ENCODE measurements around the gene MCCC2.
A peak's percentile ranks its signal among the peaks of the same experiment; 100 is the strongest.
"Not testable (repeated sequence)": the region's sequence is repeated elsewhere in the genome, so short reads cannot be mapped to it uniquely, and the experiment has no call there.

The MCCC2 gene

DNA sequence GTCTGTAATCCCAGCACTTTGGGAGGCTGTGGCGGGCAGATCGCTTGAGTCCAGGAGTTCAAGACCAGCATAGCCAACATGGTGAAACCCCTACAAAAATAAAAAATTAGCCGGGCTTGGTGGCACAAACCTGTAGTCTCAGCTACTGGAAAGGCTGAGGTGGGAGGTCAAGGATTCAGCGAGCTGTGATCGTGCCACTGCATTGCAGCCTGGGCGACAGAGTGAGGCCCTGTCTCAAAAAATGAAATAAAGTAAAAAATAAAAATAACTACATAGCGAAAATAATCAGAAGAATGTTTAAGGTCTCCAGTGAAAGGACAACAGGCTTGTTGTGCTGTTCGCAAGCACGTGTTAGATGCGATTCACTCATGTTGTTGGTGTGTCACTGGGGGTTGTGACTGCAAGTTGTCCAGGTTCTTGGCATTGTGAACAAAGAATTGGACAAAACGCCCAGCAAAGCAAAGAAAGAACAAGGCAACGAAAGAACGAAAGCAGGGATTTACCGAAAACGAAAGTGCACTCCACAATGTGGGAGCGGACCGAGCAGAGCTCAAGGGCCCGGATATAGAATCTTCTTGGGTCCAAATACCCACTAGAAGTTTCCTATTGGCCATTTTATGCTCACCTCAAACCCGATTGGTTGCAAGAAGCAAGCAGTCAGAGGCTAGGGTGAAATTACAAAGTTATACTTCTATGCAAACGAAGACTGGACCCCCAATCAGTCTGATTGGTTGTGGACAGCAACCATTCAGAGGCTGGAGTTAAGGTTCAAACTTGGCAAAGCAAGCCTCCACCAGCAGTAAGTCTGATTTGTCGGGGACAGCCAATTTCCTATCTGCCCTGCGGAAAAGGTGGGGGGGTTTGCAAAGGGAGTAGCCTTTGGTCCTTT is 844 bp upstream of the MCCC2 start:
- Mint-ChIP-seq H3K36me3 (peaks cover 8% of the 10 kb centered on the region), H3K9me3 (ENCODE audit: low read depth) (no peaks in the 10 kb centered on the region), H3K27ac (peak overlapping the region; percentile 97), H3K27me3 (no peaks in the 10 kb centered on the region), H3K4me3 (peak overlapping the region; percentile 86), H3K4me1 (ENCODE audit: low read depth) (peaks cover 37% of the 10 kb centered on the region)

DNA sequence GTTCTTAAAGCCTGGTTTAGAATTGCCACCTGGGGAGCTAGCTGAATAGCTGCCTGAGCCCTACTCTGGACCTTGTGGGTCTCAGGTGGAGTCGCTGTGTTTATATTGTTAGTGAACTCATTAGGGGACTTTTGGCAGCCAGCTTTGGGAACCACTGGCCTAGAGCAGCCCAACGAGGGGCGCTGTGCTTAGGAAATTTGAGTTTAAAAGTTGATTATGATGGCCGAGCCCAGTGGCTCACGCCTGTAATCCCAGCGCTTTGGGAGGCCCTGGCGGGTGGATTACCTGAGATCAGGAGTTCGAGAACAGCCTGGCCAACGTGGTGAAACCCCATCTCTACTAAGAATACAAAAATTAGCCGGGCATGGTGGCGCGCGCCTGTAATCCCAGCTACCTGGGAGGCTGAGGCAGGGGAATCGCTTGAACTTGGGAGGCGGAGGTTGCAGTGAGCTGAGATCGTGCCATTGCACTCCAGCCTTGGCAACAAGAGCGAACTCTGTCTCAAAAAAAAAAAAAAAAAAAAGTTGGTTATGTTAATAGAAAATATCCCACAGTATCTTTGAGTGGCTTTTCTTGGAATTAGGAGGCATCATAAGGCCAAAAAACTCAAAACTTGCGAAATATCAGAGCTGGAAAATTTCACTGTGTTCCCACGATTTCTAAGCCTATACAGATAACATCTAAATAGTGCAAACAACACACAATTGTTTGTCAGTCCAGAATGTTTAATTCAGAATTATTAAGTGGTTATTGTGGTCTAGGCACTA is 809 bp downstream of the MCCC2 start:
- H3K27me3 Mint-ChIP-seq = no peaks in the 10 kb centered on the region
- peaks cover 10% of the 10 kb centered on the region for H3K36me3 Mint-ChIP-seq
- H3K4me1 Mint-ChIP-seq (ENCODE audit: low read depth) = peaks cover 40% of the 10 kb centered on the region
- peak overlapping the region; percentile 86 for H3K4me3 Mint-ChIP-seq
- H3K9me3 Mint-ChIP-seq (ENCODE audit: low read depth) = no peaks in the 10 kb centered on the region
- H3K27ac Mint-ChIP-seq = peak overlapping the region; percentile 97

DNA sequence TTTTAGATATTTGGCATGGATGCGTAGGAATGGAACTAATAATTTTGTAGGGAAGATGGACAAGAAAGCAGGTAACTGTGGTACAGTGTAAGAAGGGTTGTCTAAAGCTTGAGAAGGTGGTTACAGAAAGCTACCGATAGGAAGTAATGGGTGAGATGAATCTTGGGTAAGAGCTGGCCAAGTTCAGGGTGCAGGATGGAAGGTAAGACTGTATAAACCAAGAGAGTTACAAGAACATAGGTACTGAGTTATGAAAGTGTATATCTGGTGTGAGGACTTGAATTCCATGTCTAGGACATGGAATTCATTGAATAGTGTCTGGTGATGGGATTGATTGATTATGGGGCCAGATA is 1.4 kb downstream of the MCCC2 start:
- Mint-ChIP-seq H3K27ac (peak overlapping the region; percentile 97), H3K36me3 (peaks cover 10% of the 10 kb centered on the region), H3K27me3 (no peaks in the 10 kb centered on the region), H3K4me3 (peak overlapping the region; percentile 86), H3K4me1 (ENCODE audit: low read depth) (peaks cover 40% of the 10 kb centered on the region), H3K9me3 (ENCODE audit: low read depth) (no peaks in the 10 kb centered on the region)

DNA sequence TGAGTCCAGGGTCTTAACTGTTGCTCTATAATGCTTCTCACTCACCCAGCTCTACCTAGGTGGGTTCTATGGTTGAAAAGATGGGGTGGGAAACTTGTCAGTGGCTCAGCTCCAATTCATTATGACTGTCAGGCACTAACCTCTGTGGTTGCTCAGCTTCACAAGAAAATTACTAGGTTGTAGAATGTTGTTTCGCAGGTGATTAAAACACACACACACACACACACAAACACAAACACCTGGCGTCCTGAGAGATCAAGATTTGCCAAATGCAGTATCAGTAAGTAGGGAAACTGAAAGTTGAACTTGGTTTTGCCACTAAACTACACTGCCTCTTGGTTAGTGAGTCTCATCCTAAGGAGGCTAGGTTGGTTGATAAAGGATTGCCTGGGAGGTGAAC is 2.8 kb downstream of the MCCC2 start:
- Mint-ChIP-seq H3K27me3 (no peaks in the 10 kb centered on the region), H3K36me3 (peaks cover 10% of the 10 kb centered on the region), H3K27ac (peak overlapping the region; percentile 61), H3K9me3 (ENCODE audit: low read depth) (no peaks in the 10 kb centered on the region), H3K4me3 (peak overlapping the region; percentile 86), H3K4me1 (ENCODE audit: low read depth) (peaks cover 40% of the 10 kb centered on the region)

DNA sequence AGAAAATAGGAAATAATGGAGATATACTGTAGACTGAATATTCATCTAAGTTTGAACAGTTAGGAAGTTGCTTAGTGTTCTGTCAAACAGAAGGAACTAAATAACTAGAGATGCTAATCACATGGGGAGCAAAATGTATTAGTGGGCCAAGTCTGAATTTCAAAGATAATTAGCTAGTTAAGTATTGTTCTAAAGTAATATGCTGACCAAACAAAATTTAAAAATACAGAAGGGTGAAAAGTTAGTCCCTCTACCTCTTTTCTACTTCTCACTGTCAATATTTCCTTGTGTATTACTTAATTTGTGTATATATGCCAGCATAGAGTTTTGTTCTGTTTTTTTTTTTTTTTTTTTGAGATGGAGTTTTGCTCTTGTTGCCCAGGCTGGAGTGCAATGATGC is 4.0 kb downstream of the MCCC2 start:
- H3K27me3 Mint-ChIP-seq = no peaks in the 10 kb centered on the region
- H3K4me3 Mint-ChIP-seq = peak overlapping the region; percentile 23
- peak overlapping the region; percentile 22 for H3K27ac Mint-ChIP-seq
- H3K36me3 Mint-ChIP-seq = peaks cover 12% of the 10 kb centered on the region
- H3K4me1 Mint-ChIP-seq (ENCODE audit: low read depth) = peaks cover 40% of the 10 kb centered on the region
- H3K9me3 Mint-ChIP-seq (ENCODE audit: low read depth) = no peaks in the 10 kb centered on the region

DNA sequence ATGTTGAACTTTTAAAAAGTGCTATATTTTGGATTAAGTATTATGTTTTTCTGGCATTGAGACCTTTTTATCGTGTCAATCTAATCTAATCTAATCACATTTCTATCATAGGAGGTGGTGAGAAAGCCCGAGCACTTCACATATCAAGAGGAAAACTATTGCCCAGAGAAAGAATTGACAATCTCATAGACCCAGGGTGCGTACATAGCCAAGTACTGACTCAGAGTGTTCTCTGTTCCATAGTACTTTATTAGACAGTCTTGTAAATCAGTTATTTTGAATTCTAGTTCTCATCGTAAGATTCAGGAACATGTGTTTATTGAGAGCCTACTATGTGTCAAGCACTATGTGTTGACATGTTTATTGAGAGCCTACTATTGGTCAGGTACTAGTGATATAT is 9.0 kb downstream of the MCCC2 start:
- Mint-ChIP-seq H3K27ac (peak overlapping the region; percentile 4), H3K4me3 (no peak overlapping the region)

DNA sequence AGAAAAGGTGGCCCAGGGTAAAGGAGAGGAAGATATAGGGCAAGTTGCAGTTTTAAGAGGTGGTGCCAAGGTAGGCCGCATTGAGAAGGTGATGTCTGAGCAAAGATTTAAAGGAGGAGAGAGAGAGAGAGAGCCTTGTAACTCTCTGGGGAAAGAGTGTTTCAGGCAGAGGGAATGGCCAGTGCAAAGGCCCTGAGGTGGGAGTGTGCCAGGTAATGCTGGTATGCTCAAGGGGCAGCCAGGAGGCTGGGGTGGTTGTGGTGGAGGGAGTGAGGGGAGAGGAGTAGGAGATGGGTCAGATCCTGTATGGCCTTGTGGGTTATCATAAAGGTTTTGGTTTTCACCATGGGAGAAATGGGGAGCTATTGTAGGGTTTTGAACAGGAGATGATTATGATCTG is 9.9 kb downstream of the MCCC2 start:
- peaks cover 20% of the 10 kb centered on the region for H3K36me3 Mint-ChIP-seq

More for the DNA sequence above, 9.0 kb downstream of the MCCC2 start:
- no peaks in the 10 kb centered on the region for H3K9me3 Mint-ChIP-seq (ENCODE audit: low read depth)
- H3K36me3 Mint-ChIP-seq = peaks cover 20% of the 10 kb centered on the region
- peaks cover 18% of the 10 kb centered on the region for H3K4me1 Mint-ChIP-seq (ENCODE audit: low read depth)
- H3K27me3 Mint-ChIP-seq = no peaks in the 10 kb centered on the region

DNA sequence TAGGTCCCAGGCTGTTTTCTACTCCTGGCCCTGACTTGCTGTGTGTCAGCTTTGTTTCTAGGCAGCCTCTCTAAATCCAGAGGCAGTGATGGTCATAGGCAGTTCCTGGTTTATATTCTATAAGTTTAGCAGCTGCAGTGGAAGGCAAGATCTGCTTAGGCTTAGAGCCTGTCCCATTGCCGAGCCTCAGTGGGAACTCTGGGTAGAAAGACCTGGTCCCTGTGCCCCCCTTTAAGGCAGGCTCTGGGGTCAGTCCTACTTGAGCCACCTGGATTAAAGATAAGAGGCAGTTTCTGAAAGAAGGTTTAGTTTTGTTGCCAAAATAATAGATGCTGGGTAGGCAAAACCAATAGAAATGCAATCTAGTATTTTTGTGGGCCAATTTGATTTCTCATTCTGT is 13.6 kb downstream of the MCCC2 start:
- Mint-ChIP-seq H3K4me3 (peak overlapping the region; percentile 57), H3K27ac (peak overlapping the region; percentile 93)

More for the DNA sequence above, 9.9 kb downstream of the MCCC2 start:
- H3K27me3 Mint-ChIP-seq = no peaks in the 10 kb centered on the region
- H3K4me1 Mint-ChIP-seq (ENCODE audit: low read depth) = peaks cover 26% of the 10 kb centered on the region
- H3K9me3 Mint-ChIP-seq (ENCODE audit: low read depth) = no peaks in the 10 kb centered on the region
- no peak overlapping the region for H3K4me3 Mint-ChIP-seq
- H3K27ac Mint-ChIP-seq = peak overlapping the region; percentile 46

DNA sequence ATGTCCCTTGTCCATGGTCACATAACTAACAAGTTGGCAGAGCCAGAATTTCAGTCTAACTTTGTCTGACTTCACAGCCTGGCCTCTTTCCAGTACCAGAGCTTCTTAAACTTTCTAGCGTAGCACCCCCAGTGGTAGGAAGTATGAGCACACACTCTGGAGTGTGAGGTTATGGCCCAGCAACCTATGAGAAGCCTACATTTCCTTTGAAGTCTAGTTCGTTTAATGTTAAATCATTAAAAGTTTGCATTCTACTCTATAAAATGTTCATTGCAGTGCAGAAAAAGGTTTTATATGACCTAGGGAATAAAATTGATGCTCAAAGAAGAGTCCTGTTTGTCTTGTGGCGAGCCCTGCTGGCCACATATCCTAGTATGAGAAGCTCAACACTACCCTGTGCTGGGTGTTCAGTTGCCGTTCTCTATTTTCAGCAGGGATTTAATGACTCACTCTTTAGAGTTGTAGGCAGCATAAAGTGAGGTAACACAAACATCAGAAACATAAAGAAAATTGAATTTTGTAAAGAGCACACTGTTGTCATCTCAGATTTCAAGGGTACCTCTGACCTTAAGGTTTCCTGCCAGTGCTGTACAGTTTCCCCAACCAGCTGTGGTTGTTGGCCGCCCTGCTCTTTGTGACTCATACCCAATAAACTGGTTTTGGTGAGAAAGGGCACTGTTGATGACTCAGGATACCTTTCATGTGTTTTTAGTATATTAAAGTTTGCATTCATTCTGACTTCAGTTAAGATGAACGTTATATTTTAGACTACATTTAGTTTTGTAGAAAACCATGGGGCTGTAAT is 14.3 kb downstream of the MCCC2 start:
- H3K27me3 Mint-ChIP-seq = no peaks in the 10 kb centered on the region
- H3K4me3 Mint-ChIP-seq = peak overlapping the region; percentile 57
- no peaks in the 10 kb centered on the region for H3K9me3 Mint-ChIP-seq (ENCODE audit: low read depth)
- peaks cover 33% of the 10 kb centered on the region for H3K4me1 Mint-ChIP-seq (ENCODE audit: low read depth)
- H3K27ac Mint-ChIP-seq = peak overlapping the region; percentile 93
- peaks cover 28% of the 10 kb centered on the region for H3K36me3 Mint-ChIP-seq

More for the DNA sequence above, 13.6 kb downstream of the MCCC2 start:
- Mint-ChIP-seq H3K27me3 (no peaks in the 10 kb centered on the region), H3K9me3 (ENCODE audit: low read depth) (no peaks in the 10 kb centered on the region), H3K4me1 (ENCODE audit: low read depth) (peaks cover 33% of the 10 kb centered on the region), H3K36me3 (peaks cover 32% of the 10 kb centered on the region)

DNA sequence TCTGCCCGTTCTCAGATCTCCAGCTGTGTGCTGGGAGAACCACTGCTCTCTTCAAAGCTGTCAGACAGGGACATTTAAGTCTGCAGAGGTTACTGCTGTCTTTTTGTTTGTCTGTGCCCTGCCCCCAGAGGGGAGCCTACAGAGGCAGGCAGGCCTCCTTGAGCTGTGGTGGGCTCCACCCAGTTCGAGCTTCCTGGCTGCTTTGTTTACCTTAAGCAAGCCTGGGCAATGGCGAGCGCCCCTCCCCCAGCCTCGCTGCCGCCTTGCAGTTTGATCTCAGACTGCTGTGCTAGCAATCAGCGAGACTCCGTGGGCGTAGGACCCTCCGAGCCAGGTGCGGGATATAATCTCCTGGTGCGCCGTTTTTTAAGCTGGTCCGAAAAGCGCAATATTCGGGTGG is 22.8 kb downstream of the MCCC2 start:
- not testable (repeated sequence) for H3K27me3 Mint-ChIP-seq; H3K27ac Mint-ChIP-seq; H3K36me3 Mint-ChIP-seq; H3K4me1 Mint-ChIP-seq (ENCODE audit: low read depth); H3K9me3 Mint-ChIP-seq (ENCODE audit: low read depth); H3K4me3 Mint-ChIP-seq

DNA sequence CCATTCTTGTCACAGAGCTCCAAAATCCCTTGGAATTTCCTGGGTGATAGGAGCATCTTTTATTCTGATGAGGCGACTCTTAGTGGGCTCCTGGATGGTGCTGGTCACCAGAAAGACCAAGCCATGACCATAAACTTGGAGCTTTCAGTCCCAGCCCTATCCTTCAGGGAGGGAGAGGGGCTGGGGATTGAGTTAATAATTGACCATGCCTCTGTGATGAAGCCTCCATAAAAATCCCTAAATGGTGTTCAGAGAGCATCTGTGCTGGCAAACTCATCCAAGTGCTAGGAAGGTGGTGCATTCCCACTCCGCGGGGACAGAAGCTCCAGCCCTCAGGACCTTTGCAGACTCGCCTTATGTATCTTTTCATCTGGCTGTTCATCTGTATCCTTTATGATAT is 28.7 kb downstream of the MCCC2 start:
- Mint-ChIP-seq H3K27me3 (no peaks in the 10 kb centered on the region), H3K4me1 (ENCODE audit: low read depth) (peaks cover 19% of the 10 kb centered on the region), H3K4me3 (no peak overlapping the region), H3K9me3 (ENCODE audit: low read depth) (no peaks in the 10 kb centered on the region), H3K36me3 (peaks cover 15% of the 10 kb centered on the region), H3K27ac (no peak overlapping the region)

DNA sequence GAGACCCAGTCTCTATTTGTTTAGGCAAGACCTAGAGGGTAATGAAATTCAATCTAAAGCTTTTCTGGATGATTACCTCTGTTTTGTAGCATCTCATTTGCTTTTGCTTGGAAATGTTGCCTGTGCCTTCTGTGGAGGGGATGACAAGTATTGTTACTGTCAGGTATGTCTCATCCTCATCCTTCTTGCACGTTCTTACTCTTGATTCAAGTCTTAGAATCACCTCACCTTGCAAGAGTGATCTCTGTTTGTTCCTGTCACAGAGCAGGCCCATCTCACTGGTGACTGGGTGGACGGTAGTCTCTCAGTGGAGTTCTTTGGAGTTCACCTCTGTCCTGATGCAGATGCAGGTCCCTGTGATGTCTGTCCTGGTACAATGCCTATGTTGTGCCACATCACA is 33.5 kb downstream of the MCCC2 start:
- no peak overlapping the region for H3K4me3 Mint-ChIP-seq
- peaks cover 18% of the 10 kb centered on the region for H3K4me1 Mint-ChIP-seq (ENCODE audit: low read depth)
- H3K9me3 Mint-ChIP-seq (ENCODE audit: low read depth) = no peaks in the 10 kb centered on the region
- no peaks in the 10 kb centered on the region for H3K27me3 Mint-ChIP-seq
- H3K27ac Mint-ChIP-seq = no peak overlapping the region
- peaks cover 38% of the 10 kb centered on the region for H3K36me3 Mint-ChIP-seq

DNA sequence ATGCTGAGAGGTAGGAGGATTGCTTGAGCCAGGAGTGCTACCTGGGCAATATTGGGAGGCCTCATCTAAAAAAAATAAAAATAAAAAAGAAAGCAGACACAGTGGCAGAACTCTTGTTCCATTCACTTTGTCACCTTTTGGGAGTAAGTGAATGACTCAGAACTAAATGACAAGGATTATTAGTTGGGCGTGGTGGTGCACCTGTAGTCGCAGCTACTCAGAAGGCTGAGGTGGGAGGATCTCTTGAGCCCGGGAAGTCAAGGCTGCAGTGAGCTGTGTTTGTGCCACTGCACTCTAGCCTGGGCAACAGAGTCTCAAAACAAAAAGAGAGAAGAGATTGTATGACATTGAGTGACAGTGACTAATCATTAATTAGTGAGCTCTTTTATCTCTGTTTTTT is 34.1 kb downstream of the MCCC2 start:
- Mint-ChIP-seq H3K36me3 (peaks cover 38% of the 10 kb centered on the region), H3K27ac (no peak overlapping the region), H3K27me3 (no peaks in the 10 kb centered on the region), H3K4me1 (ENCODE audit: low read depth) (peaks cover 16% of the 10 kb centered on the region), H3K9me3 (ENCODE audit: low read depth) (no peaks in the 10 kb centered on the region), H3K4me3 (no peak overlapping the region)

DNA sequence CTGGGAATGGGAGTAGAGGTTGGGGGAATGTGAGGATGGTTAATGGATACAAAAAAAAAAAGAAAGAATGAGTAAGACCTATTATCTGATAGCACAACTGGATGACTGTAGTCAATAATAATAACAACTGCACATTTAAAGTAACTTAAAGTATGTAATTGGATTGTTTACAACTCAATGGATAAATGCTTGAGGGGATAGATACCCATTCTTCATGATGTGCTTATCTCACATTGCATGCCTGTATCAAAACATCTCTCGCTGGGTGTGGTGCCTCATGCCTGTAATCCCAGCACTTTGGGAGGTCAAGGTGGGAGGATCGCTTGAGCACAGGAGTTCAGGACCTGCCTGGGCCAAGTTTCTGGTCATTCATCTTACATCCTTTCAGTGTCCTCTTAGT is 34.6 kb downstream of the MCCC2 start:
- Mint-ChIP-seq H3K27ac (no peak overlapping the region), H3K9me3 (ENCODE audit: low read depth) (no peaks in the 10 kb centered on the region), H3K4me3 (no peak overlapping the region), H3K27me3 (no peaks in the 10 kb centered on the region), H3K36me3 (peaks cover 38% of the 10 kb centered on the region), H3K4me1 (ENCODE audit: low read depth) (peaks cover 13% of the 10 kb centered on the region)
